Measurements from ENCODE around the gene WNT1. TPM values are rescaled to one million over a fixed set of nuclear protein-coding genes. Genes with fewer than 3 reads are reported as not detected.

WNT1 gene
- total and polyA plus RNA-seq, 2 donors (not counting 3 experiments of a cell fraction or from before 2014, with no cell fraction given) = not detected

GRCh38 chr12:48940181-48940580, 37.9 kb upstream of the WNT1 start:
- Histone ChIP-seq H4K20me1 (replicated peaks; ENCODE audit: control insufficient read depth, extremely low read depth, insufficient read depth, low read length) (peaks cover 17% of the 10 kb centered on the region), H3K4me2 (ENCODE audit: insufficient read depth, low read length) (no peak overlapping the region), H3K79me2 (ENCODE audit: control insufficient read depth, insufficient read depth, low read length) (peaks cover 24% of the 10 kb centered on the region), H3K4me1 (ENCODE audit: control insufficient read depth, extremely low read depth, insufficient read depth, low read length) (no peaks in the 10 kb centered on the region), H3K9ac (replicated peaks; ENCODE audit: extremely low read depth, insufficient read depth, low read length) (no peak overlapping the region), H3K4me3 (replicated peaks in 1 of 3; ENCODE audit: insufficient read depth in 1 of 3, low read depth in 1 of 3, low read length in 3 of 3) (no peak overlapping the region), H3K36me3 (ENCODE audit: control insufficient read depth in 2 of 2, extremely low read depth in 1 of 2, insufficient read depth in 2 of 2, low read length in 2 of 2) (peaks cover 22 to 47% of the 10 kb centered on the region in 2 experiments), H3K27ac (ENCODE audit: insufficient read depth, low read depth, low read length) (no peak overlapping the region), H2AFZ (ENCODE audit: low read depth, low read length) (no peak overlapping the region), H3K9me3 (replicated peaks; ENCODE audit: control insufficient read depth, insufficient read depth, low read length) (no peaks in the 10 kb centered on the region), H3K9me1 (replicated peaks; ENCODE audit: control insufficient read depth, extremely low read depth, insufficient read depth, low read length) (no peaks in the 10 kb centered on the region), H3K27me3 (ENCODE audit: control insufficient read depth in 2 of 2, insufficient read depth in 2 of 2, low read length in 2 of 2) (no peaks in the 10 kb centered on the region)
- FAIRE-seq = no peak
- POLR2A ChIA-PET = no interaction called here
- BruUV-seq (replicated peaks) = no TSS peak
- intact Hi-C loops (cut with micrococcal nuclease) = no loop called here
- DNase-seq (ENCODE audit: low read depth, low spot score) = no peak
- TF ChIP-seq POLR2A (IDR thresholded peaks at IDR 0.05; ENCODE audit: low read depth, low read length) (no peak), FOS (IDR thresholded peaks at IDR 0.05; ENCODE audit: borderline replicate concordance, insufficient read depth, low read length) (no peak), EZH2 (IDR thresholded peaks at IDR 0.05; ENCODE audit: borderline replicate concordance, low read depth, low read length, severe bottlenecking) (no peak), GATA2 (IDR thresholded peaks at IDR 0.05; ENCODE audit: insufficient read depth, insufficient read length, low read depth, low read length) (no peak), MAX (IDR thresholded peaks at IDR 0.05; ENCODE audit: insufficient read depth, insufficient read length) (no peak), CTCF (IDR thresholded peaks at IDR 0.05; ENCODE audit: extremely low read depth in 1 of 2, insufficient read depth in 1 of 2, low read depth in 1 of 2, low read length in 2 of 2) (no peak), MYC (IDR thresholded peaks at IDR 0.05; ENCODE audit: low read depth, low read length) (no peak), JUN (IDR thresholded peaks at IDR 0.05; ENCODE audit: borderline replicate concordance, insufficient read depth, insufficient read length, low read depth) (no peak), POLR2AphosphoS5 (IDR thresholded peaks at IDR 0.05; ENCODE audit: insufficient read depth, low read depth, low read length) (no peak)
- CTCF ChIA-PET = interaction anchor here (1.3 to 8.7 kb wide), 5 partner anchors 15 to 87 kb away, joined by 3 to 92 read pairs (median 5); partner anchors contain the start of genes DDX23, FKBP11 and WNT1
- dilution Hi-C loops (cut with MboI; ENCODE audit: extremely low pct_ligation_motif_present, low sequenced_read_pairs) = no loop called here

Data from endothelial cell of umbilical vein (primary cell).